ENCODE results near the gene DUSP15. TPM values are rescaled to one million over a fixed set of nuclear protein-coding genes. Genes with fewer than 3 reads are reported as not detected.

DUSP15 gene
- total RNA-seq (under 1 TPM; 0.42 to 0.61 TPM), polyA plus RNA-seq (under 1 TPM in 1 of 2 donors, not detected in 1; 0.35 TPM)

GRCh38 chr20:31869942-31870725, at the start of gene DUSP15, which contains the start of gene TTLL9:
DUSP15 (minus strand) TSS chr20:31870527; CDS start chr20:31870337, 190 bp downstream.
TTLL9 (plus strand) TSS chr20:31870634; CDS start chr20:31871127, 493 bp downstream.
- Histone ChIP-seq H3K4me1 (ENCODE audit: control insufficient read depth in 4 of 4, insufficient read depth in 4 of 4, low read length in 3 of 4) (peaks cover 3 to 9% (median 6%) of the 10 kb centered on the region in 4 donors), H3K9me3 (ENCODE audit: control insufficient read depth in 4 of 4, low read length in 3 of 4) (no peaks in the 10 kb centered on the region), H3K36me3 (ENCODE audit: control insufficient read depth in 4 of 4, insufficient read depth in 3 of 4, low read depth in 1 of 4, low read length in 3 of 4) (no peaks in the 10 kb centered on the region), H3K27me3 (ENCODE audit: control insufficient read depth in 4 of 4, insufficient read depth in 4 of 4, low read length in 3 of 4) (peaks cover 0 to 2% (median 0%) of the 10 kb centered on the region in 4 donors), H3K4me3 (ENCODE audit: low read depth in 1 of 3, low read length in 3 of 3) (peak within 1 kb of the TSS in 2 of 3 donors; percentile 54 to 73), H3K27ac (ENCODE audit: low read depth in 1 of 2, low read length in 2 of 2) (no peak within 1 kb of the TSS), H3K9ac (ENCODE audit: low read depth in 1 of 2, low read length in 2 of 2) (no peak within 1 kb of the TSS)
- DNase-seq (ENCODE audit: low spot score): no peak
- WGBS: 1% methylated on average over 80 of the region's 80 CpGs
- TF ChIP-seq FOXA2 (IDR thresholded peaks at IDR 0.05) (no peak), EGR1 (IDR thresholded peaks at IDR 0.05; ENCODE audit: low read depth in 2 of 2) (no peak), CTCF (IDR thresholded peaks at IDR 0.05; ENCODE audit: low read depth, low read length, missing input control) (no peak), ZBTB33 (IDR thresholded peaks at IDR 0.05) (no peak), RAD21 (IDR thresholded peaks at IDR 0.05) (no peak), GABPA (IDR thresholded peaks at IDR 0.05 in 1 of 2, conservative IDR thresholded peaks at IDR 0.05 in 1 of 2) (no peak), NR2F2 (IDR thresholded peaks at IDR 0.05) (no peak), MAX (IDR thresholded peaks at IDR 0.05) (no peak), TAF1 (conservative IDR thresholded peaks at IDR 0.05) (no peak), ATF3 (IDR thresholded peaks at IDR 0.05) (no peak), YY1 (IDR thresholded peaks at IDR 0.05) (no peak), SP1 (IDR thresholded peaks at IDR 0.05) (no peak), REST (IDR thresholded peaks at IDR 0.05) (no peak), HNF4G (IDR thresholded peaks at IDR 0.05) (no peak), JUND (IDR thresholded peaks at IDR 0.05) (no peak), HNF4A (conservative IDR thresholded peaks at IDR 0.05) (no peak), FOXA1 (IDR thresholded peaks at IDR 0.05) (no peak), RXRA (IDR thresholded peaks at IDR 0.05) (no peak)
